Kidney (tissue), 14 donors: ENCODE results near the gene TPRN. TPM values are rescaled to one million over a fixed set of nuclear protein-coding genes. Genes with fewer than 3 reads are reported as not detected.

Source experiments
- DNase-seq, 5 donors: peaks; one replicate each; pipeline ENCODE4 v3.0.0-alpha.2; 2013 to 2020
- FAIRE-seq: peaks from 2 replicates; lab custom pipeline; 2012; peaks lifted over from hg19 to GRCh38; lab: Jason Lieb, UNC
- H3K27ac ChIP-seq, 2 donors: one replicate each; pipeline ENCODE4 v1.7.0; 2013; ENCODE audit warnings: low read depth in 2 of 2, low read length in 2 of 2, inconsistent platforms in 1 of 2
- H3K27me3 ChIP-seq: one replicate; pipeline ENCODE4 v1.7.1; 2013; ENCODE audit warnings: low read length, inconsistent platforms; ENCODE audit not compliant: control insufficient read depth, insufficient read depth
- H3K36me3 ChIP-seq, 3 donors: one replicate each; pipeline versions ENCODE4 v1.7.0 to v1.7.1; 2013; ENCODE audit warnings: low read length in 3 of 3, control low read depth in 1 of 3, inconsistent platforms in 1 of 3; ENCODE audit not compliant: insufficient read depth in 3 of 3, control insufficient read depth in 2 of 3
- H3K4me1 ChIP-seq, 3 donors: one replicate each; pipeline versions ENCODE4 v1.7.0 to v1.7.1; 2013; ENCODE audit warnings: low read length in 3 of 3, inconsistent platforms in 1 of 3, low read depth in 1 of 3; ENCODE audit not compliant: control insufficient read depth in 2 of 3, insufficient read depth in 2 of 3
- H3K4me3 ChIP-seq, 3 donors: one replicate each; pipeline versions ENCODE4 v1.7.0 to v1.8.1; 2013; ENCODE audit warnings: low read length in 3 of 3, control low read depth in 1 of 3, inconsistent platforms in 1 of 3
- H3K9ac ChIP-seq, 3 donors: one replicate each; pipeline versions ENCODE4 v1.7.0 to v1.7.1; 2013; ENCODE audit warnings: low read length in 3 of 3, control low read depth in 1 of 3, inconsistent platforms in 1 of 3
- H3K9me3 ChIP-seq, 3 donors: one replicate each; pipeline versions ENCODE4 v1.7.0 to v1.7.1; 2013; ENCODE audit warnings: low read length in 3 of 3, control low read depth in 1 of 3, inconsistent platforms in 1 of 3; ENCODE audit not compliant: control insufficient read depth in 2 of 3, insufficient read depth in 1 of 3
- CTCF ChIP-seq: IDR thresholded peaks from 3 replicates; pipeline ENCODE4 v1.5.1; 2012; ENCODE audit warnings: mild to moderate bottlenecking, moderate library complexity, borderline replicate concordance; ENCODE audit not compliant: insufficient read depth; ENCODE audit errors: extremely low read depth
- intact Hi-C: fragments of 100-400 bp; cut with DNase I; formaldehyde crosslinking; loops from one replicate; pipeline ENCODE4 v1.11.1; 2022
- polyA plus RNA-seq: library from polyadenylated mRNA; stranded (reverse); fragments of 350-450 nt; fragmentation: Illumina TruSeq; extraction: RNeasy Lipid Tissue Mini Kit (QIAGEN cat#74804); gene quantifications from one replicate; pipeline ENCODE4 v1.2.3, GENCODE V29; 2014; ENCODE audit warnings: low read depth, low replicate concordance; ENCODE audit not compliant: insufficient read depth
- total RNA-seq: library from RNA; stranded (reverse); fragmentation: NEBNext Ultra II Directional; extraction: Animal tissue kit (Norgen Biotek cat#: 25700); gene quantifications from one replicate; pipeline ENCODE4 v1.2.1, GENCODE V29; 2021
- donor health status: control.
- donor health status: control.
- donor health status: control.
- donor health status: control.
- donor health status: control.
- donor health status: DM: yes; HTN: yes; CAD: no.
- donor health status: Normal renal cell carcinoma (clear cell type).

TPRN gene
- total and polyA plus RNA-seq, 2 donors from 2014 or later, result 47.2 to 49.5 TPM

GRCh38 chr9:137221506-137222111 is 21.1 kb upstream of the TPRN start:
- no peak overlapping the region for H3K9ac ChIP-seq
- FAIRE-seq, result no peak
- H3K4me1 ChIP-seq, result peaks cover 0 to 36% (median 2%) of the 10 kb centered on the region in 3 donors

GRCh38 chr9:137221095-137221505 is 20.6 kb upstream of the TPRN start:
- Histone ChIP-seq H3K4me1 (peaks cover 0 to 32% (median 2%) of the 10 kb centered on the region in 3 donors), H3K27ac (no peak overlapping the region), H3K9me3 (no peaks in the 10 kb centered on the region), H3K9ac (no peak overlapping the region), H3K36me3 (no peaks in the 10 kb centered on the region), H3K27me3 (no peaks in the 10 kb centered on the region), H3K4me3 (no peak overlapping the region)
- intact Hi-C loops, result no loop called here
- no peak for FAIRE-seq
- peak in 1 of 5 donors; percentile 80 for DNase-seq
- no peak for TF ChIP-seq CTCF

More at GRCh38 chr9:137221506-137222111, 21.1 kb upstream of the TPRN start:
- TF ChIP-seq CTCF, result no peak
- no peak overlapping the region for H3K4me3 ChIP-seq
- H3K27me3 ChIP-seq, result no peaks in the 10 kb centered on the region
- DNase-seq, result peak in 1 of 5 donors; percentile 83
- no peaks in the 10 kb centered on the region for H3K36me3 ChIP-seq
- intact Hi-C loops, result no loop called here
- H3K9me3 ChIP-seq, result no peaks in the 10 kb centered on the region
- no peak overlapping the region for H3K27ac ChIP-seq

DNA sequence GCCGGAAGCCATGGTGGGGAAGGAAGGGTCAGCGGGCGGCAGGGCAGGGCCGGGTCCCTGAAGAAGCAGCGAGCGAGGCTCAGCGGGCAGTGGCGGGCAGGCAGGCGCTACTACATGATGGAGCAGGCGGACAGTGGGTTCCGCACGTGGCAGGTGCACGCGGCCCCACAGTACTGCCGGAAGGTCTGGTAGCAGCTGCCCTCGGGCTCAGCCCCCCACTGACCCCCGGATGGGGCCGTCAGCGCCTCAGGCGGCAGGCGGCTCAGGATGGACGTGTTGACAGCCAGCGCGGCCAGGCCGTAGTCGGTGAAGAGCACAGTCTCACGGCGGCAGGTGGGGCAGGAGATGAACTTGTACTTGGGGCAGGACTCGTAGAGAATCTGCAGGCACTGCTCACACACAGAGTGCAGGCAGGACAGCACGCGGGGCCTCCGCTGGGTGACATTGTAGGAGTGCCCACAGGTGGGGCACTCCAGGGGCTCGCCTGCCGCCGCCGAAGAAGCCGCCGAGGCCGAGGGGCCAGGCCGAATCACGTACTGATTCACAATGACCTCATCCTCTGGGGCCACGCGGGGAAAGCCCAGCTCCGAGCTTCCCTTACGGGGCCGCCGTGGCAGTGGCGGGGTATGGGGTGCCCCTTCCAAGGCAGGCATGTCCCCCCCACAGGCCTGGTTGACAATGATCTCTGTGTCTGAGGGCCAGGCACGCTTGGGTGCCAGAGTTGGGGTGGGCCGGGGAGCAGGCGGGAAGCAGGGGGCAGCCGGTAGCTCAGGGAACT is 20.0 kb upstream of the TPRN start:
- intact Hi-C loops, result no loop called here
- FAIRE-seq, result no peak

More for the DNA sequence above, 20.0 kb upstream of the TPRN start:
- peaks cover 0 to 30% (median 2%) of the 10 kb centered on the region in 3 donors for H3K4me1 ChIP-seq
- H3K27me3 ChIP-seq, result no peaks in the 10 kb centered on the region
- peak in 1 of 5 donors; percentile 63 for DNase-seq
- TF ChIP-seq CTCF, result no peak
- no peak overlapping the region for H3K27ac ChIP-seq
- no peak overlapping the region for H3K4me3 ChIP-seq
- no peaks in the 10 kb centered on the region for H3K36me3 ChIP-seq
- no peaks in the 10 kb centered on the region for H3K9me3 ChIP-seq
- no peak overlapping the region for H3K9ac ChIP-seq
